ENCODE measurements around the gene GLI2. TPM values are rescaled to one million over a fixed set of nuclear protein-coding genes. Genes with fewer than 3 reads are reported as not detected.
A peak's percentile ranks its signal among the peaks of the same experiment; 100 is the strongest.

Gene GLI2
- total and polyA plus RNA-seq, 7 donors, result 0.20 to 2.4 (median 0.66) TPM

- intact Hi-C loops (cut with DNase I), result no loop called here
- DNase-seq (peak in 1 of 2 donors; percentile 47), ATAC-seq (no peak)
- H3K27me3 ChIP-seq (ENCODE audit: insufficient read depth in 3 of 3, low read length in 2 of 3), result peaks cover 0 to 3% (median 0%) of the 10 kb centered on the region in 3 donors
- TF ChIP-seq CTCF (IDR thresholded peaks at IDR 0.05), result no peak
- 78 to 86% (median 80%) methylated on average over 6 to 9 of the region's 9 CpGs for WGBS, 3 donors
- no peaks in the 10 kb centered on the region for H3K9me3 ChIP-seq
- no peaks in the 10 kb centered on the region for H3K4me1 ChIP-seq
- no peak overlapping the region for H3K4me3 ChIP-seq
- no peaks in the 10 kb centered on the region for H3K36me3 ChIP-seq (ENCODE audit: insufficient read depth in 1 of 2, low read depth in 1 of 2)
- H3K27ac ChIP-seq, result no peak overlapping the region
Measured at GRCh38 chr2:120776649-120777048, 41.0 kb downstream of the GLI2 start.

DNA sequence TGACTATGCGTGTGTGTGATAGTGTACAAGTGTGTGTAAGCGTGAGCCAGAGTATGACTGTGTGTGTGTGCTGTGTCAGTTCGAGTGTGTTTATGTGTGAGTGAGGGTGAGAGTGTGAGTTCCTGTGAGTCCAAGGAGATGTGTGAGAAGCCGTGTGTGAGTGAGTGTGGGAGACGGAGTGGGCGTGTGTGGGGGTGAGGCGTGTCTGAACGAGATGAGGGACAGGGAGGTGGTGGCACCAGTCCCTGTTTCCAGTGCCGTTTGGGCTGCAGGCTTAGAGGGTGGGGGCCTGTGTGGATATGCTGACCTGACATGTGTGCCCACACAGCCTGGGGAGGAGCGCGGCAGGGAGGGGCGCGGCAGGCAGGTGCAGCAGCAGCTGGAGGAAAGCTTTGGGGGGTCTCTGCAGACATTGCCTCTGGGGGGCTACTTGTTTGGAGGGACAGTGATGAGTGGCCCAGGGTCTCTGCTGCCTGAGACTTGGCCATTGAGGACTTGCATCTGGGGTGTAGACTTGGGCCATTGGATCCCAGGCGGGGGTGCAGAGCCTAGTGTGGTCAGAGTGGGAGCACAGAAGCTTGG lies 41.6 kb downstream of the GLI2 start:
- no peaks in the 10 kb centered on the region for H3K4me1 ChIP-seq
- DNase-seq, result peak in 1 of 2 donors; percentile 15
- H3K4me3 ChIP-seq, result no peak overlapping the region

DNA sequence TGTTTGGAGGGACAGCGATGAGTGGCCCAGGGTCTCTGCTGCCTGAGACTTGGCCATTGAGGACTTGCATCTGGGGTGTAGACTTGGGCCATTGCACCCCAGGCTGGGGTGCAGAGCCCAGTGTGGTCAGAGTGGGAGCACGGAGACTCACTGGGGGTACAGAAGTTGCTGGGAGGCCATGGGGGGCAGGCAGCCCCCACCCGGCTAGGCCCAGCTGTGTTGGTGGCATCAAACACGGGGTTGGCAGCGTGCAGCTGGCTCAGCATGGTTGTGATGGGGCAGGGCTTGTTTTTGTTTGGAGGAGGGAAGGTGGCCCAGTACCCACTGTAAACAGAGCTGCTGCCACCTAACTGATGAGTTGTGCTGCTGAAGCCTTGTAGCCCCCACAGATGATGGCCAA lies 42.1 kb downstream of the GLI2 start:
- TF ChIP-seq CTCF (IDR thresholded peaks at IDR 0.05), result no peak
- H3K4me3 ChIP-seq, result no peak overlapping the region
- H3K27ac ChIP-seq, result no peak overlapping the region
- ATAC-seq (no peak), DNase-seq (peak in 1 of 2 donors; percentile 35)
- no peaks in the 10 kb centered on the region for H3K4me1 ChIP-seq
- H3K9me3 ChIP-seq, result no peaks in the 10 kb centered on the region
- 70 to 88% (median 73%) methylated on average over 5 of the region's 5 CpGs for WGBS, 3 donors
- no peaks in the 10 kb centered on the region for H3K36me3 ChIP-seq (ENCODE audit: insufficient read depth in 1 of 2, low read depth in 1 of 2)
- intact Hi-C loops (cut with DNase I), result no loop called here
- peaks cover 0 to 3% (median 0%) of the 10 kb centered on the region in 3 donors for H3K27me3 ChIP-seq (ENCODE audit: insufficient read depth in 3 of 3, low read length in 2 of 3)

More for the DNA sequence above, 41.6 kb downstream of the GLI2 start:
- intact Hi-C loops (cut with DNase I), result no loop called here
- Histone ChIP-seq H3K27ac (no peak overlapping the region), H3K36me3 (ENCODE audit: insufficient read depth in 1 of 2, low read depth in 1 of 2) (no peaks in the 10 kb centered on the region), H3K27me3 (ENCODE audit: insufficient read depth in 3 of 3, low read length in 2 of 3) (peaks cover 0 to 3% (median 0%) of the 10 kb centered on the region in 3 donors), H3K9me3 (no peaks in the 10 kb centered on the region)
- no peak for TF ChIP-seq CTCF (IDR thresholded peaks at IDR 0.05)
- no peak for ATAC-seq
- WGBS, 3 donors, result 72 to 88% (median 75%) methylated on average over 14 of the region's 14 CpGs

DNA sequence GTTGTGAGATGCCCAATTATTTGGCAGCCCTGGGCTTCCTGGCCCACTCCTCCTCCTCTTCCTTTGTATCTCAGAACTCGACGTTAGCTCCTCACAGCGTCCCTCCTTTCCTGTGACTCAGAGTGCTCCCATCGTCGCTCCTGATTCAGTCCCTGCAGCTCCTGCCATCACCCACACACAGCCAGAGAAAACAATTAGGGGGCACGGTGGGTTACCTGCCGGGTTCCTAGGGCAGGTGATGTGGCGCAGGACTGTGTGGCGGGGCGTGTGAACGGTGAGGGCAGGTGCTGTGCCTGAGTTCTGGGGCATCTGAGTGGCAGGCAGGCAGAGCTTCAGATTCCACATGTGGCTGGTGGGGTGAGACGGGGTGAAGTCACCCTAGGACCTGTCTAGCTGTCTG lies 42.6 kb downstream of the GLI2 start:
- Histone ChIP-seq H3K9me3 (no peaks in the 10 kb centered on the region), H3K27me3 (ENCODE audit: insufficient read depth in 3 of 3, low read length in 2 of 3) (peaks cover 0 to 3% (median 0%) of the 10 kb centered on the region in 3 donors), H3K27ac (no peak overlapping the region), H3K4me3 (no peak overlapping the region), H3K36me3 (ENCODE audit: insufficient read depth in 1 of 2, low read depth in 1 of 2) (no peaks in the 10 kb centered on the region), H3K4me1 (no peaks in the 10 kb centered on the region)
- no peak for TF ChIP-seq CTCF (IDR thresholded peaks at IDR 0.05)
- intact Hi-C loops (cut with DNase I), result no loop called here
- ATAC-seq (no peak), DNase-seq (peak in 1 of 2 donors; percentile 23)
- 66 to 80% (median 67%) methylated on average over 12 of the region's 12 CpGs for WGBS, 3 donors

GRCh38 chr2:120779781-120780283 lies 44.2 kb downstream of the GLI2 start:
- intact Hi-C loops (cut with DNase I), result no loop called here

More at GRCh38 chr2:120779781-120780283, 44.2 kb downstream of the GLI2 start:
- ATAC-seq (no peak), DNase-seq (no peak)
- Histone ChIP-seq H3K36me3 (ENCODE audit: insufficient read depth in 1 of 2, low read depth in 1 of 2) (no peaks in the 10 kb centered on the region), H3K27ac (no peak overlapping the region), H3K9me3 (no peaks in the 10 kb centered on the region), H3K4me1 (peaks cover 5% of the 10 kb centered on the region), H3K27me3 (ENCODE audit: insufficient read depth in 3 of 3, low read length in 2 of 3) (peaks cover 0 to 3% (median 0%) of the 10 kb centered on the region in 3 donors), H3K4me3 (no peak overlapping the region)
- TF ChIP-seq CTCF (IDR thresholded peaks at IDR 0.05), result no peak
- 47 to 57% (median 51%) methylated on average over 13 of the region's 13 CpGs for WGBS, 3 donors
